ENCODE measurements around the gene OR6Q1.

OR6Q1 gene

GRCh38 chr11:58023435-58023931 is 7.3 kb upstream of the OR6Q1 start, which contains the start of gene OR9Q1:
OR9Q1 (plus strand) TSS chr11:58023881; CDS start chr11:58179445, 155,564 bp downstream.
- Histone ChIP-seq H3K9me3 (ENCODE audit: control insufficient read depth, low read length) (no peaks in the 10 kb centered on the region), H3K4me1 (ENCODE audit: control insufficient read depth, insufficient read depth, low read length) (peaks cover 29% of the 10 kb centered on the region), H3K4me3 (ENCODE audit: low read length) (no peak within 1 kb of the TSS), H3K36me3 (ENCODE audit: control insufficient read depth, insufficient read depth, low read length, severe bottlenecking) (no peaks in the 10 kb centered on the region), H3K27me3 (replicated peaks; ENCODE audit: control insufficient read depth, insufficient read depth, low read length) (no peaks in the 10 kb centered on the region), H3K9ac (ENCODE audit: low read length) (peak within 1 kb of the TSS; percentile 32)
- no peak for DNase-seq (ENCODE audit: low read depth)

GRCh38 chr11:58024601-58025091 is 6.1 kb upstream of the OR6Q1 start:
- H3K27me3 ChIP-seq (replicated peaks; ENCODE audit: control insufficient read depth, insufficient read depth, low read length), result no peaks in the 10 kb centered on the region
- peak overlapping the region; percentile 32 for H3K9ac ChIP-seq (ENCODE audit: low read length)
- peaks cover 40% of the 10 kb centered on the region for H3K4me1 ChIP-seq (ENCODE audit: control insufficient read depth, insufficient read depth, low read length)
- no peak overlapping the region for H3K4me3 ChIP-seq (ENCODE audit: low read length)
- no peaks in the 10 kb centered on the region for H3K9me3 ChIP-seq (ENCODE audit: control insufficient read depth, low read length)
- no peak for DNase-seq (ENCODE audit: low read depth)
- H3K36me3 ChIP-seq (ENCODE audit: control insufficient read depth, insufficient read depth, low read length, severe bottlenecking), result no peaks in the 10 kb centered on the region

DNA sequence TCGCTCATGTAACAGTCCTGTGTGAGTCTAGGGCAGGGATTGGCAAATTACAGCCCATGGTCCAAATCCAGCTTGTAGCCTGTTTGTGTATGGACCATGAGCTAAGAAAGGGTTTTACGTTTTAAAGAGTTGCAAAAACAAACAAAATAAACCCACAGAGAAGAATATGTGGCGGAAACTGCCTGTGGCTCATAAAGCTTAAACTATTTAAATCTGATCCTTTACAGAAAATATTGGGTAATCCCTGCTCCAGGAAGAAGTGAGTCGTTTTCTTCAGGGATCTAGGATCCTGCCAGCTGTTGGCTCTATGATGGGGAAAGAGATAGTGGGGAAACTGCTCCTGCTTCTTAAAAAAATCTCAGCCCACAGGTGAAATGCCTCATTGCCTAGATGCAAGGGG is 3.4 kb upstream of the OR6Q1 start:
- Histone ChIP-seq H3K9me3 (ENCODE audit: control insufficient read depth, low read length) (no peaks in the 10 kb centered on the region), H3K4me3 (ENCODE audit: low read length) (no peak overlapping the region), H3K4me1 (ENCODE audit: control insufficient read depth, insufficient read depth, low read length) (peaks cover 40% of the 10 kb centered on the region), H3K9ac (ENCODE audit: low read length) (peak overlapping the region; percentile 56), H3K36me3 (ENCODE audit: control insufficient read depth, insufficient read depth, low read length, severe bottlenecking) (no peaks in the 10 kb centered on the region), H3K27me3 (replicated peaks; ENCODE audit: control insufficient read depth, insufficient read depth, low read length) (no peaks in the 10 kb centered on the region)
- peak; percentile 5 for DNase-seq (ENCODE audit: low read depth)

DNA sequence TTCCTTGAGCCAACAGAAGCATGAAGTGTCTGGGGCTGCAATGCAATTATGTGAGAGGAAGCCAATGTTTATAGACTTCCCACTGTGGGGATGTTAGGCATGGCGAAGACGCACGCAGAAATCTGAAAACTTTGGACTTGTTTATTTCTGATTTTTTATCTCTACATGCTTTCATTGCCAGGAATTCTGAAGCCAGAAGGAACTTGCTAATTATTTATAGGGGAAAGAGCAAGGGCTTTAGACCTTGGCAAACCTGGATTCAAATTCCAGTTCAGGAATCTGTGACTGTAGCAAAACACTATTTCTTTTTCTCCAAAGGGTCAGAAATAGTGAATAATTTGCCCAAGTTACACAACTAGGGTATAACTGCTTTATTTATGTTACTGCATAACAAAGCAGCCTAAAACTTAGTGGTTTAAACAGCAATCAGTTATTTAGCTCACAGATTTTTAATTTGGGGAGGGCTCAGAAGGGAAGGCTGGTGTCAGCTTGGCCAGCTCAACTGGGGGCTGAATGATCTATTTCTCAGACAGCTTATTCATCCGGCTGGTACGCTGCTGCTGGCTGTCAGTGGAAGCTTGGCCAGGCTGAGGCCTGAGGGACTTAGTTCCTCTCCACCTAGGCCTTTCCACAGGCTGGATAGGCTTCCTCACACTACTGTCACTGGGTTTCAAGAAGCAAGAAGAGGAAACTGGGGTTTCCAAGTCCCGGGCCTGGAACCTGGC is 1.9 kb upstream of the OR6Q1 start:
- Histone ChIP-seq H3K4me1 (ENCODE audit: control insufficient read depth, insufficient read depth, low read length) (peaks cover 39% of the 10 kb centered on the region), H3K9ac (ENCODE audit: low read length) (peak overlapping the region; percentile 47), H3K27me3 (replicated peaks; ENCODE audit: control insufficient read depth, insufficient read depth, low read length) (no peaks in the 10 kb centered on the region), H3K9me3 (ENCODE audit: control insufficient read depth, low read length) (no peaks in the 10 kb centered on the region), H3K36me3 (ENCODE audit: control insufficient read depth, insufficient read depth, low read length, severe bottlenecking) (no peaks in the 10 kb centered on the region), H3K4me3 (ENCODE audit: low read length) (no peak overlapping the region)
- DNase-seq (ENCODE audit: low read depth), result no peak

DNA sequence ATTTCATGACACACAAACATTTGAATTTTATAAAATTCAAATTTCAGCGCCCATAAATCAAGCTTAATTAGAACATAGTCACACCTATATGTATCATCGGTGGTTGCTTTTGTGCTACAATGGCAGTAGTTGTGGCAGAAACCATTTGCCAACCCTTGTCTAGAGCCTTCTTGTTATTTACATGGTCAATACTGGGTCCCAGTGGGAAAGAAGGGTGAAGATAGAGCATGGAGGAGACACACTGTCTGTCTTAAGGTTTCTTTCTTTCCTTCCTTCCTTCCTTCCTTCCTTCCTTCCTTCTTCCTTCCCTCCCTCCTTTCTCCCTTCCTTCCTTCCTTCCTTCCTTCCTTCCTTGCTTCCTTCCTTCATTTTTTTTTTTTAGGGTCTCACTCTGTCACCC is 3.7 kb downstream of the OR6Q1 start:
- H3K36me3 ChIP-seq (ENCODE audit: control insufficient read depth, insufficient read depth, low read length, severe bottlenecking), result no peaks in the 10 kb centered on the region
- no peaks in the 10 kb centered on the region for H3K27me3 ChIP-seq (replicated peaks; ENCODE audit: control insufficient read depth, insufficient read depth, low read length)
- no peak overlapping the region for H3K4me3 ChIP-seq (ENCODE audit: low read length)
- peaks cover under 1% of the 10 kb centered on the region for H3K4me1 ChIP-seq (ENCODE audit: control insufficient read depth, insufficient read depth, low read length)
- peaks cover 6% of the 10 kb centered on the region for H3K9me3 ChIP-seq (ENCODE audit: control insufficient read depth, low read length)
- DNase-seq (ENCODE audit: low read depth), result no peak
- no peak overlapping the region for H3K9ac ChIP-seq (ENCODE audit: low read length)

DNA sequence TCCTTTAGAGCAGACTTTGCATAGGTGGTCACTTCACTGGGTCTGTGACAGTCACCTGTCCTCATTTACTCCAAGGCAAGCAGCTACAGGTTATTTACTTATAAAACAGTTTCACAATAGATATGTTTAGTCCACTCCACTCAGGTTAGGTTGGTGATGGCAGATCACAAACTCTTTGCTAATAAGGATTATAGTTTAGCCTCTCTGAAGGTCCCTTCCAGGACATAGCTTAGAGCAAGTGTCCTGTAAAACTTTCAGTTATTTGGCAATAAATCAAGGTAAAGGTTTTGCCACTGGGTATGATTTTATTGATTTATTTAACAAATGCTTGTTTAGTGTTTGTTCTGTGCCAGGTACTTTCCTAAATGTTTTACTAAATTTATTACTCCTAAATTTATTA is 8.8 kb downstream of the OR6Q1 start:
- no peaks in the 10 kb centered on the region for H3K4me1 ChIP-seq (ENCODE audit: control insufficient read depth, insufficient read depth, low read length)
- H3K4me3 ChIP-seq (ENCODE audit: low read length), result no peak overlapping the region
- no peak for DNase-seq (ENCODE audit: low read depth)

DNA sequence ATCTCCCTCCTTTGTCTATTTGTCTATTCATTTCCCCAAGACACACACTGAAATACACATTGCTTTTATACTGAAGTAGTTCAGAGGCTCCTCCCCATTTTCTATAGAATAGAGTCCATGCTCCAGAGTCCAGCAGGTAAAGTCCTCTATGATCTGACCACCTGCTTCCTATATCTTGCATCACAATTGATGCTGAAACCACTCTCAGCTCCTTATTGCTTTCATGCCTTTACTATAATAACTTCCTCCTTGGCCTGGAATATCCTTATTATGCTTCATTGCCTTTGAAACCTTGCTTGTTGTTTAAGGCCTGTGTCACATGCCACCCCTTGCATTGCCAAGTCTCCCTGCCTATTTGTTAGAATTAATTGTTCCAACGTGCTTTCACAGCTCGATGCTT is 12.6 kb downstream of the OR6Q1 start:
- no peaks in the 10 kb centered on the region for H3K36me3 ChIP-seq (ENCODE audit: control insufficient read depth, insufficient read depth, low read length, severe bottlenecking)
- no peaks in the 10 kb centered on the region for H3K4me1 ChIP-seq (ENCODE audit: control insufficient read depth, insufficient read depth, low read length)
- no peak overlapping the region for H3K9ac ChIP-seq (ENCODE audit: low read length)
- DNase-seq (ENCODE audit: low read depth), result no peak
- no peaks in the 10 kb centered on the region for H3K27me3 ChIP-seq (replicated peaks; ENCODE audit: control insufficient read depth, insufficient read depth, low read length)
- H3K4me3 ChIP-seq (ENCODE audit: low read length), result no peak overlapping the region
- no peaks in the 10 kb centered on the region for H3K9me3 ChIP-seq (ENCODE audit: control insufficient read depth, low read length)

More for the DNA sequence above, 8.8 kb downstream of the OR6Q1 start:
- no peaks in the 10 kb centered on the region for H3K36me3 ChIP-seq (ENCODE audit: control insufficient read depth, insufficient read depth, low read length, severe bottlenecking)
- H3K27me3 ChIP-seq (replicated peaks; ENCODE audit: control insufficient read depth, insufficient read depth, low read length), result no peaks in the 10 kb centered on the region
- peaks cover 6% of the 10 kb centered on the region for H3K9me3 ChIP-seq (ENCODE audit: control insufficient read depth, low read length)
- no peak overlapping the region for H3K9ac ChIP-seq (ENCODE audit: low read length)

DNA sequence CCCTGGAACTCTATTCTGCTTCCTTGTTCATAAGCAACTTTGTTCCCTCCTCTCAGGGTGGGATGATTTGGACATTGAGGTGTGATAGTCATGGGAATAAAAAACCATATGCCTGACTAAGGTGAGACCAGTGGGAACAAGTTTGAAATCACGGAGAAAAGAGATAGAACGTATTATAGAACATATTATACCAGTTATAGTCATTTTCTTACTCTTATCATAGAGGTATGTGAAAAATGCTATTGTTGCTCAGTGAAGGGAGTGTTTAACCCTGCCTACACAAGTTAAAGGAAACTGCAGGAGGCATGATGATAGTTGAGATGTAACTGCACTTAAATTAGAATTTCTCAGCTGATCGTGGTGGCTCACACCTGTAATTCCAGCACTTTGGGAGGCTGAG is 15.5 kb downstream of the OR6Q1 start:
- H3K4me3 ChIP-seq (ENCODE audit: low read length), result no peak overlapping the region

GRCh38 chr11:58047818-58048217 is 17.1 kb downstream of the OR6Q1 start:
- no peaks in the 10 kb centered on the region for H3K27me3 ChIP-seq (replicated peaks; ENCODE audit: control insufficient read depth, insufficient read depth, low read length)
- H3K9me3 ChIP-seq (ENCODE audit: control insufficient read depth, low read length), result no peaks in the 10 kb centered on the region
- no peaks in the 10 kb centered on the region for H3K36me3 ChIP-seq (ENCODE audit: control insufficient read depth, insufficient read depth, low read length, severe bottlenecking)
- H3K9ac ChIP-seq (ENCODE audit: low read length), result no peak overlapping the region
- no peak overlapping the region for H3K4me3 ChIP-seq (ENCODE audit: low read length)
- H3K4me1 ChIP-seq (ENCODE audit: control insufficient read depth, insufficient read depth, low read length), result no peaks in the 10 kb centered on the region
- no peak for DNase-seq (ENCODE audit: low read depth)

More for the DNA sequence above, 15.5 kb downstream of the OR6Q1 start:
- no peak for DNase-seq (ENCODE audit: low read depth)
- H3K9me3 ChIP-seq (ENCODE audit: control insufficient read depth, low read length), result no peaks in the 10 kb centered on the region
- H3K36me3 ChIP-seq (ENCODE audit: control insufficient read depth, insufficient read depth, low read length, severe bottlenecking), result no peaks in the 10 kb centered on the region
- H3K4me1 ChIP-seq (ENCODE audit: control insufficient read depth, insufficient read depth, low read length), result no peaks in the 10 kb centered on the region
- H3K27me3 ChIP-seq (replicated peaks; ENCODE audit: control insufficient read depth, insufficient read depth, low read length), result no peaks in the 10 kb centered on the region
- H3K9ac ChIP-seq (ENCODE audit: low read length), result no peak overlapping the region

GRCh38 chr11:58055806-58056401 is 25.2 kb downstream of the OR6Q1 start:
- H3K9ac ChIP-seq (ENCODE audit: low read length), result no peak overlapping the region
- H3K27me3 ChIP-seq (replicated peaks; ENCODE audit: control insufficient read depth, insufficient read depth, low read length), result no peaks in the 10 kb centered on the region
- H3K36me3 ChIP-seq (ENCODE audit: control insufficient read depth, insufficient read depth, low read length, severe bottlenecking), result no peaks in the 10 kb centered on the region
- H3K4me3 ChIP-seq (ENCODE audit: low read length), result no peak overlapping the region
- DNase-seq (ENCODE audit: low read depth), result no peak
- peaks cover 25% of the 10 kb centered on the region for H3K4me1 ChIP-seq (ENCODE audit: control insufficient read depth, insufficient read depth, low read length)
- H3K9me3 ChIP-seq (ENCODE audit: control insufficient read depth, low read length), result no peaks in the 10 kb centered on the region

DNA sequence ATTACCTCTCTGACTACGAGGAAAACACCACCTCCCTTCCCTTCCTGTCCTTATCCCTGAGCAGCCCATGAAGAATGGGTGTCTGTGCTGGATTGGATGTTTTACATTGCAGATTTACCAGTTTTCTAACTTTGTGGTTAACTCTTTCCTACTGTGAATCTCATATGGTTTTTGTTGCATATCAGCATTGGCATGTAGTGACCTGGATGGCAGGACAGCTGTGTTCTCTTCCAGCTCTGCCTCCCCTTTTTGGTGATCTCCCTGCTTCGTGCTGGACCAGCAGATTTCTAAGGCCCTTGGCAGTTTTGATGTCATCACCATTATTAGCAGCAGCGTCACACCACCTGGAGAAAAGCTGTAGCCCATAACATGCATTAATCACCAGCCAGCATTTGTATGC is 26.7 kb downstream of the OR6Q1 start:
- no peak for DNase-seq (ENCODE audit: low read depth)
- no peaks in the 10 kb centered on the region for H3K9me3 ChIP-seq (ENCODE audit: control insufficient read depth, low read length)
- H3K4me3 ChIP-seq (ENCODE audit: low read length), result no peak overlapping the region
- no peaks in the 10 kb centered on the region for H3K36me3 ChIP-seq (ENCODE audit: control insufficient read depth, insufficient read depth, low read length, severe bottlenecking)
- peaks cover 34% of the 10 kb centered on the region for H3K4me1 ChIP-seq (ENCODE audit: control insufficient read depth, insufficient read depth, low read length)
- no peak overlapping the region for H3K9ac ChIP-seq (ENCODE audit: low read length)
- H3K27me3 ChIP-seq (replicated peaks; ENCODE audit: control insufficient read depth, insufficient read depth, low read length), result no peaks in the 10 kb centered on the region

Data from adipocyte (in vitro differentiated cells).